ENCODE results near the gene CD109.
A peak's percentile ranks its signal among the peaks of the same experiment; 100 is the strongest.

The CD109 gene

DNA sequence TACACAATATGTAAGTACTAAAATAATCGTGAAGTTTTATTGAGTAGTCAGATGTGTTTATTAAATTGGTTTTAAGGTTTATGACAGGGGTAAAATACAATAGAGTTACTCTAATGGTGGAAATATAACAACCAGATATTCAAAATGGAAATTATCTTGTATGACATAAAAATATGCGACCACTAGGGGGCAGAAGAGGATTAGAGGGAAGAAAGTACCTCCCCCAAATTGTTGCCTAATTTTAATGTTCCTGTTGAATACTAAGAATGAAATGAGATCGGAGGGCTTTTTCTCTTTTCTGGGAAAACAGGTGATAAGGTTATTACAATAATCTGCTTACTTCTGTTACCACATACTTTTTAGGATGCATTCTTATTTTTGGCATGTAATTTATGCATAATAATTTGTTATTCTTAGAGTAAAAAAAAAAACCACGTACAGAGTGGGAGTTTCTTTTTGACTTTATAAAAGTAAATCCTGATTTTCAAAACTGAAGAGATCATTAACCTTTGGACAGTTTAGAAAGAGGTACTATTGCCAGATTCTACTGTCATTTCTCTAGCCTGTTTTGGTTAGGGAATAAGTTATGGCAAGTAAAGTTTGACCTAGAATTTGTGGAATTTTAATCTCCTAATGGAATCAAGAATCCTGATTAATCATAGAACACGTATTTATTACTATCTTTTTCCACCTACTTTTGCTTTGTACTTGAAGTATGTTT is 159.2 kb downstream of the CD109 start:
- H3K4me3 ChIP-seq (ENCODE audit: low read depth, low read length) = no peak overlapping the region
- no peak for TF ChIP-seq MYC (IDR thresholded peaks at IDR 0.05; ENCODE audit: low read depth, low read length)
- TF ChIP-seq, protein P1, sequence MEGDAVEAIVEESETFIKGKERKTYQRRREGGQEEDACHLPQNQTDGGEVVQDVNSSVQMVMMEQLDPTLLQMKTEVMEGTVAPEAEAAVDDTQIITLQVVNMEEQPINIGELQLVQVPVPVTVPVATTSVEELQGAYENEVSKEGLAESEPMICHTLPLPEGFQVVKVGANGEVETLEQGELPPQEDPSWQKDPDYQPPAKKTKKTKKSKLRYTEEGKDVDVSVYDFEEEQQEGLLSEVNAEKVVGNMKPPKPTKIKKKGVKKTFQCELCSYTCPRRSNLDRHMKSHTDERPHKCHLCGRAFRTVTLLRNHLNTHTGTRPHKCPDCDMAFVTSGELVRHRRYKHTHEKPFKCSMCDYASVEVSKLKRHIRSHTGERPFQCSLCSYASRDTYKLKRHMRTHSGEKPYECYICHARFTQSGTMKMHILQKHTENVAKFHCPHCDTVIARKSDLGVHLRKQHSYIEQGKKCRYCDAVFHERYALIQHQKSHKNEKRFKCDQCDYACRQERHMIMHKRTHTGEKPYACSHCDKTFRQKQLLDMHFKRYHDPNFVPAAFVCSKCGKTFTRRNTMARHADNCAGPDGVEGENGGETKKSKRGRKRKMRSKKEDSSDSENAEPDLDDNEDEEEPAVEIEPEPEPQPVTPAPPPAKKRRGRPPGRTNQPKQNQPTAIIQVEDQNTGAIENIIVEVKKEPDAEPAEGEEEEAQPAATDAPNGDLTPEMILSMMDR (IDR thresholded peaks at IDR 0.05; ENCODE audit: low read depth, low read length) = peak; percentile 54
- TF ChIP-seq, protein P2, sequence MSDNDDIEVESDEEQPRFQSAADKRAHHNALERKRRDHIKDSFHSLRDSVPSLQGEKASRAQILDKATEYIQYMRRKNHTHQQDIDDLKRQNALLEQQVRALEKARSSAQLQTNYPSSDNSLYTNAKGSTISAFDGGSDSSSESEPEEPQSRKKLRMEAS (IDR thresholded peaks at IDR 0.05; ENCODE audit: low read depth, low read length) = no peak
- TF ChIP-seq POLR2A (IDR thresholded peaks at IDR 0.05; ENCODE audit: extremely low read depth, insufficient read length) = no peak
- peak; percentile 77 for DNase-seq (ENCODE audit: low read depth)

DNA sequence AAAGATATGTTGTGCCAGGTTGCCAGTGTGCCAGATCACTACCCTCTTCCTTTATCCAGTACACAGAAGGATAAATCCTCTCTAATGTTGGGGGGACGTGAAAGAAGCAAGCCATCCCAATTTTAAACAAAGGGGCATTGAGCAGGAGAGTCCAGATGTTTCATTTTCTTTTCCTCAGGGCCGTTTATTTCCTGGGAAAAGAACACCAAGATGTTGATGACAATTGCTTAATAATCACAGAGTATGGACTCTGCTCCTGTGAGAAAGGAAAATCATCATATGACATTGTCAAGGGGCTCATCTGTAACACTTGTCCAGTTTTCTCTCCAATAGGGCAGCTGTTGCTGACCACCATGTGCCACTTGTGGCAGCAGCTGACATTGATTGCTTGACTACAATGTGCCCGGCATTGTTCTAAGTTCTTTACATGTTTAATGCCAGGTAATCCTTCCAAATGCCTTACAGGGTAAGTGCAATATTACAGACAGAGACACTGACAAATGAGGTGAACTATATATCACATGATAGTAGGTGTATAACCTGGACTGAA is 161.4 kb downstream of the CD109 start:
- no peak overlapping the region for H3K4me3 ChIP-seq (ENCODE audit: low read depth, low read length)
- DNase-seq (ENCODE audit: low read depth) = no peak
- TF ChIP-seq, protein P1 (IDR thresholded peaks at IDR 0.05; ENCODE audit: low read depth, low read length) = no peak
- no peak for TF ChIP-seq POLR2A (IDR thresholded peaks at IDR 0.05; ENCODE audit: extremely low read depth, insufficient read length)
- TF ChIP-seq, protein P2 (IDR thresholded peaks at IDR 0.05; ENCODE audit: low read depth, low read length) = no peak
- TF ChIP-seq MYC (IDR thresholded peaks at IDR 0.05; ENCODE audit: low read depth, low read length) = no peak

DNA sequence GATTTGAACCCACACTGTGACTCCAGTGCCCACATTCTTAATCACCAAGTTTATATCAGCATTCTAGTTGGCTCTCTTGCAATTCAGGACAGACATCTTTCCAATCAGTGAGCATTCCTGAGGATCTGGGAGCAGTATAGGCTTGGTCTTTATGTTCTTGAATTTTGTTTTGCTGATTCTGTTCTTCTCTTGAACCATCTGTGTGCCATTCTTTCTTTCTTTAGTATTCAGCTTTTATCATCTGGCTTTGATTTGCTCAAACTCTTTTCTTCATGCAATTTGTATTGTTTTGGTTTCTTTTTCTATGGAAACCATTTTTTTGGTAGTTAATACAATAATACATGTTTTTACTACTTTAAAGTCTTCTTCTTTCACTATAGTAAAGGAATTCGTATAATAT is 162.4 kb downstream of the CD109 start:
- TF ChIP-seq, protein P1 (IDR thresholded peaks at IDR 0.05; ENCODE audit: low read depth, low read length) = no peak
- TF ChIP-seq, protein P2 (IDR thresholded peaks at IDR 0.05; ENCODE audit: low read depth, low read length) = no peak
- no peak overlapping the region for H3K4me3 ChIP-seq (ENCODE audit: low read depth, low read length)
- no peak for DNase-seq (ENCODE audit: low read depth)

DNA sequence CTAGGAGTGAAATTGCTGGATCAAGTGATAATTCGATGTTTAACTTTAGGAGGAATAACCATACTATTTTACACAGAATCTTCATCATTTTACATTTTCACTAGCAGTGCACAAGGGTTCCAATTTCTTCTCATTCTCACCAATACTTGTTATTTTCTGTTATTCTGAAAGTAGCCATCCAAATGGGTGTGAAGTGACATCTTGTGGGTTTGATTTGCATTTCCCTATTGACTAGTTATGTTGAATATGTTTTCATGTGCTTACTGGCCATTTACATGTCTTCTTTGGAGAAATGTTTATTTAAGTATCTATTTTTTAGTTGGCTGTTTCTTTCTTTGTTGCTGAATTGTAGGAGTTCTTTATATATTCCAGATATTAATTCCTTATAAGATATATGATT is 164.3 kb downstream of the CD109 start:
- no peak for DNase-seq (ENCODE audit: low read depth)
- no peak overlapping the region for H3K4me3 ChIP-seq (ENCODE audit: low read depth, low read length)
- TF ChIP-seq MYC (IDR thresholded peaks at IDR 0.05; ENCODE audit: low read depth, low read length) (no peak), POLR2A (IDR thresholded peaks at IDR 0.05; ENCODE audit: extremely low read depth, insufficient read length) (no peak)
- TF ChIP-seq, protein P1 (IDR thresholded peaks at IDR 0.05; ENCODE audit: low read depth, low read length) = no peak
- TF ChIP-seq, protein P2 (IDR thresholded peaks at IDR 0.05; ENCODE audit: low read depth, low read length) = no peak

DNA sequence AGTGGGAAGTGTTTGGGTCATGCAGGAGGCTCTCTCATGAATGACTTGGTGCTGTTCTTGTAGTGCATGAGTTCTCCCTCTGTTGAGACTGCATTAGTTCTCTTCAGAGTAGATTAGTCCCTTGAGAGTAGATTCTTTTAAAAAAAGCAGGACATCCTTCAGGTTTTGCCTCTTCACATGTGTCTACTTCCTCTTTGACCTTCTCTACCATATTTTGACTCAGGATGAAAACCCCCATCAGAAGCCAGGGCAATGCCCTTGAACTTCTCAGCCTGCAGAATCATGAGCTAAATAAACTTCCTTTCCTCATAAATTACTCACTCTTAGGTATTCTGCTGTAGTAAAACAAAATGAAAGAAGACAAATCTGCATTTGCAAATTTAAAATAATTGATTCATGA is 170.3 kb downstream of the CD109 start:
- TF ChIP-seq, protein P2 (IDR thresholded peaks at IDR 0.05; ENCODE audit: low read depth, low read length) = no peak
- TF ChIP-seq, protein P1 (IDR thresholded peaks at IDR 0.05; ENCODE audit: low read depth, low read length) = no peak
- TF ChIP-seq POLR2A (IDR thresholded peaks at IDR 0.05; ENCODE audit: extremely low read depth, insufficient read length) (no peak), MYC (IDR thresholded peaks at IDR 0.05; ENCODE audit: low read depth, low read length) (no peak)
- no peak for DNase-seq (ENCODE audit: low read depth)

More for the DNA sequence above, 170.3 kb downstream of the CD109 start:
- H3K4me3 ChIP-seq (ENCODE audit: low read depth, low read length) = no peak overlapping the region

All from NB4 (cell line).